ENCODE measurements around the gene CNOT1.

The CNOT1 gene

DNA sequence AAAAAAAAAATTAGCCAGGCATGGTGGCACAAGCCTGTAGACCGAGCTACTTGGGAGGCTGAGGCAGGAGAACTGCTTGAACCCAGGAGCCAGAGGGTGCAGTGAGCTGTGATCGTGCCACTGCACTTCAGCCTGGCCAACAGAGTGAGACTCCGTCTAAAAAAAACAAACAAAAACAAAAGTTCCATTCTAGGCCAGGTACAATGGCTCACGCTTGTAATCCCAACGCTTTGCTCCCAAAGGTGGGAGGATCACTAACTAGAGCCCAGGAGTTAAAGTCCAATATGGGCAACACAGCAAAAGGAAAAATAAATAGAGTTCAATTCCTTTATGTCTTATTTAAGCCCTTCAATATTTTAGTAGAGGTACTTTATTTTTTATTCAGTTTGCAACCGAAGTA is 47.5 kb downstream of the CNOT1 start:
- Histone ChIP-seq H3K27me3 (ENCODE audit: insufficient read depth, poor library complexity, severe bottlenecking) (no peaks in the 10 kb centered on the region), H3K27ac (replicated peaks) (no peak overlapping the region), H3K4me3 (replicated peaks; ENCODE audit: insufficient read depth, low read length) (no peak overlapping the region)
- DNase-seq (ENCODE audit: low read depth in 1 of 2, low spot score in 1 of 2), result no peak
- TF ChIP-seq, protein P1, sequence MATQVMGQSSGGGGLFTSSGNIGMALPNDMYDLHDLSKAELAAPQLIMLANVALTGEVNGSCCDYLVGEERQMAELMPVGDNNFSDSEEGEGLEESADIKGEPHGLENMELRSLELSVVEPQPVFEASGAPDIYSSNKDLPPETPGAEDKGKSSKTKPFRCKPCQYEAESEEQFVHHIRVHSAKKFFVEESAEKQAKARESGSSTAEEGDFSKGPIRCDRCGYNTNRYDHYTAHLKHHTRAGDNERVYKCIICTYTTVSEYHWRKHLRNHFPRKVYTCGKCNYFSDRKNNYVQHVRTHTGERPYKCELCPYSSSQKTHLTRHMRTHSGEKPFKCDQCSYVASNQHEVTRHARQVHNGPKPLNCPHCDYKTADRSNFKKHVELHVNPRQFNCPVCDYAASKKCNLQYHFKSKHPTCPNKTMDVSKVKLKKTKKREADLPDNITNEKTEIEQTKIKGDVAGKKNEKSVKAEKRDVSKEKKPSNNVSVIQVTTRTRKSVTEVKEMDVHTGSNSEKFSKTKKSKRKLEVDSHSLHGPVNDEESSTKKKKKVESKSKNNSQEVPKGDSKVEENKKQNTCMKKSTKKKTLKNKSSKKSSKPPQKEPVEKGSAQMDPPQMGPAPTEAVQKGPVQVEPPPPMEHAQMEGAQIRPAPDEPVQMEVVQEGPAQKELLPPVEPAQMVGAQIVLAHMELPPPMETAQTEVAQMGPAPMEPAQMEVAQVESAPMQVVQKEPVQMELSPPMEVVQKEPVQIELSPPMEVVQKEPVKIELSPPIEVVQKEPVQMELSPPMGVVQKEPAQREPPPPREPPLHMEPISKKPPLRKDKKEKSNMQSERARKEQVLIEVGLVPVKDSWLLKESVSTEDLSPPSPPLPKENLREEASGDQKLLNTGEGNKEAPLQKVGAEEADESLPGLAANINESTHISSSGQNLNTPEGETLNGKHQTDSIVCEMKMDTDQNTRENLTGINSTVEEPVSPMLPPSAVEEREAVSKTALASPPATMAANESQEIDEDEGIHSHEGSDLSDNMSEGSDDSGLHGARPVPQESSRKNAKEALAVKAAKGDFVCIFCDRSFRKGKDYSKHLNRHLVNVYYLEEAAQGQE (IDR thresholded peaks at IDR 0.05; ENCODE audit: insufficient replicate concordance, low read depth), result no peak
- no peak for TF ChIP-seq SPI1 (IDR thresholded peaks at IDR 0.05; ENCODE audit: borderline replicate concordance, low read depth)
- no peak for TF ChIP-seq GABPA (IDR thresholded peaks at IDR 0.05; ENCODE audit: low read depth)
- TF ChIP-seq POLR2AphosphoS5 (IDR thresholded peaks at IDR 0.05; ENCODE audit: low read depth), result no peak
- TF ChIP-seq, protein P2, sequence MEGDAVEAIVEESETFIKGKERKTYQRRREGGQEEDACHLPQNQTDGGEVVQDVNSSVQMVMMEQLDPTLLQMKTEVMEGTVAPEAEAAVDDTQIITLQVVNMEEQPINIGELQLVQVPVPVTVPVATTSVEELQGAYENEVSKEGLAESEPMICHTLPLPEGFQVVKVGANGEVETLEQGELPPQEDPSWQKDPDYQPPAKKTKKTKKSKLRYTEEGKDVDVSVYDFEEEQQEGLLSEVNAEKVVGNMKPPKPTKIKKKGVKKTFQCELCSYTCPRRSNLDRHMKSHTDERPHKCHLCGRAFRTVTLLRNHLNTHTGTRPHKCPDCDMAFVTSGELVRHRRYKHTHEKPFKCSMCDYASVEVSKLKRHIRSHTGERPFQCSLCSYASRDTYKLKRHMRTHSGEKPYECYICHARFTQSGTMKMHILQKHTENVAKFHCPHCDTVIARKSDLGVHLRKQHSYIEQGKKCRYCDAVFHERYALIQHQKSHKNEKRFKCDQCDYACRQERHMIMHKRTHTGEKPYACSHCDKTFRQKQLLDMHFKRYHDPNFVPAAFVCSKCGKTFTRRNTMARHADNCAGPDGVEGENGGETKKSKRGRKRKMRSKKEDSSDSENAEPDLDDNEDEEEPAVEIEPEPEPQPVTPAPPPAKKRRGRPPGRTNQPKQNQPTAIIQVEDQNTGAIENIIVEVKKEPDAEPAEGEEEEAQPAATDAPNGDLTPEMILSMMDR (IDR thresholded peaks at IDR 0.05; ENCODE audit: insufficient read depth, low read length), result no peak

DNA sequence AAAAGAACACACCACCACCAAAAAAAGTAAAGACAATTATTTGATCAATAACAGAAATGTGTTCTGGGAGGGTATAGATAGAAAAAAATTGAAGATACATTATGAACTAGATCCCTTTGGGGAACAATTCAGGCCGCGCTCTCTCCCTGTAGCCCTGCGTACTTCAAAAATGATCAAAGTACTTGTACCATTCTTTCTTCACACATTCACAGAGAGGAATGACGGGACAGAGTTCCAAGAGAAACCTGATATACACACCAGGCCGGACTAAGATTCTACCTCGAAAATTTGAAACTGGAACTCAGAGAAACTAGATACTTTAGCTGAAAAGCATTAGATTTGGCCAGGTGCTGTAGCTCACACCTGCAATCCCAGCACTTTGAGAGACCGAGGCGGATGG is 50.0 kb downstream of the CNOT1 start:
- no peak for DNase-seq (ENCODE audit: low read depth in 1 of 2, low spot score in 1 of 2)
- H3K27me3 ChIP-seq (ENCODE audit: insufficient read depth, poor library complexity, severe bottlenecking), result no peaks in the 10 kb centered on the region
- no peak overlapping the region for H3K4me3 ChIP-seq (replicated peaks; ENCODE audit: insufficient read depth, low read length)
- no peak overlapping the region for H3K27ac ChIP-seq (replicated peaks)
- TF ChIP-seq POLR2AphosphoS5 (IDR thresholded peaks at IDR 0.05; ENCODE audit: low read depth) (no peak), SPI1 (IDR thresholded peaks at IDR 0.05; ENCODE audit: borderline replicate concordance, low read depth) (no peak), GABPA (IDR thresholded peaks at IDR 0.05; ENCODE audit: low read depth) (no peak)
- TF ChIP-seq, protein P2 (IDR thresholded peaks at IDR 0.05; ENCODE audit: insufficient read depth, low read length), result no peak
- TF ChIP-seq, protein P1 (IDR thresholded peaks at IDR 0.05; ENCODE audit: insufficient replicate concordance, low read depth), result no peak

DNA sequence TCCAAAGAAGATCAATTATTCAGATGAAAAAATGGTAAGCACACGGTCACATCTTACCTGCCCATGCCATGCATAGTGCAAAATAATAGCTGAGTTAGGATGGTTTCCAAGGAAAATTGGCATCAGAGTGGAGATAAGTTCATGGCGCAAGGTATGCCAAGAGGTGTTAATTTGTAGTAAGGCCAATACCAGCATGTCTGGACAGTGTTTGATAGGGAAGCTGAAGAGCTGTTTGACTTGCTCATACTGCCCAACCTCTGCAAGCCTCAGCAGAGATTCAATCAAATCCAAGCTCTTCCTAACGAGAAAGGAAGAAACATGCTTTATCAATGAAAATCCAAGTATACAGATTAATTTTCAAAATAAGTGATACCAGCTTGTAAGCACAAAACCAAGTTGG is 51.0 kb downstream of the CNOT1 start:
- TF ChIP-seq, protein P2 (IDR thresholded peaks at IDR 0.05; ENCODE audit: insufficient read depth, low read length), result no peak
- TF ChIP-seq POLR2AphosphoS5 (IDR thresholded peaks at IDR 0.05; ENCODE audit: low read depth) (no peak), GABPA (IDR thresholded peaks at IDR 0.05; ENCODE audit: low read depth) (no peak), SPI1 (IDR thresholded peaks at IDR 0.05; ENCODE audit: borderline replicate concordance, low read depth) (no peak)
- TF ChIP-seq, protein P1 (IDR thresholded peaks at IDR 0.05; ENCODE audit: insufficient replicate concordance, low read depth), result no peak

More for the DNA sequence above, 51.0 kb downstream of the CNOT1 start:
- no peak overlapping the region for H3K27ac ChIP-seq (replicated peaks)
- H3K4me3 ChIP-seq (replicated peaks; ENCODE audit: insufficient read depth, low read length), result no peak overlapping the region
- no peaks in the 10 kb centered on the region for H3K27me3 ChIP-seq (ENCODE audit: insufficient read depth, poor library complexity, severe bottlenecking)
- no peak for DNase-seq (ENCODE audit: low read depth in 1 of 2, low spot score in 1 of 2)
